Suprapubic skin (tissue), 4 donors: ENCODE data around the gene FBN1. TPM values are rescaled to one million over a fixed set of nuclear protein-coding genes. Genes with fewer than 3 reads are reported as not detected.

Source experiments
- DNase-seq, 2 donors: peaks; one replicate each; pipeline ENCODE4 v3.0.0-alpha.2; 2019; ENCODE audit warnings: low spot score in 2 of 2
- H3K27ac ChIP-seq: fragments of 200-600 bp; sonication (generic); one replicate; pipeline ENCODE4 v1.5.1; 2019
- H3K27me3 ChIP-seq: fragments of 200-600 bp; sonication (generic); one replicate; pipeline ENCODE4 v1.5.1; 2019
- H3K36me3 ChIP-seq: fragments of 200-600 bp; sonication (generic); one replicate; pipeline ENCODE4 v1.5.1; 2019
- H3K4me1 ChIP-seq: fragments of 200-600 bp; sonication (generic); one replicate; pipeline ENCODE4 v1.5.1; 2019
- H3K4me3 ChIP-seq: fragments of 200-600 bp; sonication (generic); one replicate; pipeline ENCODE4 v1.5.1; 2019; ENCODE audit warnings: mild to moderate bottlenecking
- H3K9me3 ChIP-seq: fragments of 200-600 bp; sonication (generic); one replicate; pipeline ENCODE4 v1.5.1; 2019
- EP300 ChIP-seq: sonication (generic); formaldehyde crosslinking; IDR thresholded peaks from one replicate; pipeline ENCODE4 v1.6.1; 2017; ENCODE audit warnings: antibody characterized with exemption
- POLR2A ChIP-seq, 2 donors: fragments of 450-650 bp; IDR thresholded peaks; one replicate each; pipeline ENCODE4 v1.6.1; 2017; ENCODE audit warnings: antibody characterized with exemption in 2 of 2, mild to moderate bottlenecking in 2 of 2, moderate library complexity in 2 of 2
- POLR2AphosphoS5 ChIP-seq, 3 donors: sonication (generic); formaldehyde crosslinking; IDR thresholded peaks; one replicate each; pipeline ENCODE4 v1.6.1; 2017; ENCODE audit warnings: antibody characterized with exemption in 3 of 3
- WGBS: methylation state at CpG from one replicate; pipeline ENCODE4 v1.1.5; 2018; 5-methylcytosine and 5-hydroxymethylcytosine counted together
- total RNA-seq, 4 donors: library from RNA; depleted of rRNA; stranded (reverse); fragments of >200 nt; gene quantifications; one replicate each; pipeline ENCODE4 v1.1.0, GENCODE V29; 2016
- TF ChIP-seq, protein P1 (sequence below), 2 donors: fragments of 200-600 bp in 1 of 2; fragments of 450-650 bp in 1 of 2; sonication (generic) in 1 of 2; IDR thresholded peaks; one replicate each; pipeline ENCODE4 v1.5.1; 2016 to 2019; ENCODE audit warnings: antibody characterized with exemption in 2 of 2, mild to moderate bottlenecking in 1 of 2, moderate library complexity in 1 of 2

FBN1 gene
- total RNA-seq, 4 donors from 2014 or later: 12.6 to 24.6 (median 21.0) TPM

DNA sequence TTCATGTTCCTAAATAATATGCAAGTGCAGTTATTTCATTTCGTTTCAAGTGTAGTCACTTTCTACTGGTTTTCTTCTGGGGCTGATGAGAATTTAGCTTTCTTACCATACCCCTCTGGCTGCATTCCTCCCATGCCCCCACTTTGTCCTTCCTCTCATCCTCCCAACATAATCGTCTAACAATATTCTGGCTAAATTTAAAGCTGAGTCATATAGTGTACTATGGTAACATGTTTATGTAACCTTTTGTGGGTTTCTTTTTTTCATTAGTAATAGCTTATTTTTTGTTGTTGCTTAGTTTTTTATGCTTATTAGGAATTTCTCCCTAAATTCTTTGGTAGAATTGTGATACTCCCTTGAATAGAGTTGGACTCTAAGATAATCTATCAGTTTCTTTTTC is 283.8 kb downstream of the FBN1 start:
- 84% methylated on average over 2 of the region's 2 CpGs for WGBS
- H3K4me1 ChIP-seq: peaks cover 5% of the 10 kb centered on the region
- TF ChIP-seq POLR2A (IDR thresholded peaks at IDR 0.05) (no peak), POLR2AphosphoS5 (IDR thresholded peaks at IDR 0.05) (no peak), EP300 (no peak)
- TF ChIP-seq, protein P1, sequence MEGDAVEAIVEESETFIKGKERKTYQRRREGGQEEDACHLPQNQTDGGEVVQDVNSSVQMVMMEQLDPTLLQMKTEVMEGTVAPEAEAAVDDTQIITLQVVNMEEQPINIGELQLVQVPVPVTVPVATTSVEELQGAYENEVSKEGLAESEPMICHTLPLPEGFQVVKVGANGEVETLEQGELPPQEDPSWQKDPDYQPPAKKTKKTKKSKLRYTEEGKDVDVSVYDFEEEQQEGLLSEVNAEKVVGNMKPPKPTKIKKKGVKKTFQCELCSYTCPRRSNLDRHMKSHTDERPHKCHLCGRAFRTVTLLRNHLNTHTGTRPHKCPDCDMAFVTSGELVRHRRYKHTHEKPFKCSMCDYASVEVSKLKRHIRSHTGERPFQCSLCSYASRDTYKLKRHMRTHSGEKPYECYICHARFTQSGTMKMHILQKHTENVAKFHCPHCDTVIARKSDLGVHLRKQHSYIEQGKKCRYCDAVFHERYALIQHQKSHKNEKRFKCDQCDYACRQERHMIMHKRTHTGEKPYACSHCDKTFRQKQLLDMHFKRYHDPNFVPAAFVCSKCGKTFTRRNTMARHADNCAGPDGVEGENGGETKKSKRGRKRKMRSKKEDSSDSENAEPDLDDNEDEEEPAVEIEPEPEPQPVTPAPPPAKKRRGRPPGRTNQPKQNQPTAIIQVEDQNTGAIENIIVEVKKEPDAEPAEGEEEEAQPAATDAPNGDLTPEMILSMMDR (IDR thresholded peaks at IDR 0.05): no peak
- no peak for DNase-seq
- no peaks in the 10 kb centered on the region for H3K27me3 ChIP-seq
- no peak overlapping the region for H3K27ac ChIP-seq
- no peaks in the 10 kb centered on the region for H3K9me3 ChIP-seq
- H3K36me3 ChIP-seq: no peaks in the 10 kb centered on the region
- no peak overlapping the region for H3K4me3 ChIP-seq

- H3K27me3 ChIP-seq: no peaks in the 10 kb centered on the region
- H3K4me3 ChIP-seq: no peak overlapping the region
- no peaks in the 10 kb centered on the region for H3K9me3 ChIP-seq
- TF ChIP-seq EP300: no peak
- TF ChIP-seq, protein P1 (IDR thresholded peaks at IDR 0.05): no peak
- TF ChIP-seq POLR2AphosphoS5 (IDR thresholded peaks at IDR 0.05): no peak
- no peak for TF ChIP-seq POLR2A (IDR thresholded peaks at IDR 0.05)
- WGBS: 81% methylated on average over 2 of the region's 2 CpGs
- no peak for DNase-seq
- H3K27ac ChIP-seq: no peak overlapping the region
- peaks cover 5% of the 10 kb centered on the region for H3K4me1 ChIP-seq
- H3K36me3 ChIP-seq: no peaks in the 10 kb centered on the region
These were observed 284.7 kb downstream of the FBN1 start for GRCh38 chr15:48360841-48361240.

Other genes with a start within 250 kb of the FBN1 start
- gene CEP152, start 165.4 kb upstream of the FBN1 start, total RNA-seq: 1 to 10 TPM; 4.0 to 7.1 (median 6.3) TPM
- gene EID1, start 232.4 kb upstream of the FBN1 start, total RNA-seq: 10 to 100 TPM; 57.6 to 88.6 (median 84.7) TPM